GM23338 (cell line): ENCODE data around the gene PRRG1. TPM values are rescaled to one million over a fixed set of nuclear protein-coding genes. Genes with fewer than 3 reads are reported as not detected.

ENCODE experiments used
- ATAC-seq: fragments of 200-7000 bp; cut with Tn5 transposase; 3 replicates; pipeline ENCODE4 v1.9.1; 2020
- DNase-seq: peaks from one replicate; pipeline ENCODE4 v3.0.0-alpha.2; 2015; ENCODE audit warnings: low spot score
- H2AFZ ChIP-seq: fragments of 200-600 bp; sonication (generic); 2 replicates; pipeline ENCODE4 v1.8.0; 2016; ENCODE audit warnings: antibody characterized with exemption, mild to moderate bottlenecking, moderate library complexity
- H3F3A ChIP-seq: fragments of 200-600 bp; sonication (generic); replicated peaks from 2 replicates; pipeline ENCODE4 v1.8.0; 2017; ENCODE audit warnings: antibody characterized with exemption, mixed run types, low read depth
- H3K27ac ChIP-seq: fragments of 200-600 bp; sonication (generic); 2 replicates; pipeline ENCODE4 v1.6.1; 2016; ENCODE audit warnings: low read depth
- H3K27me3 ChIP-seq: fragments of 200-600 bp; sonication (generic); 2 replicates; pipeline ENCODE4 v1.8.0; 2016; ENCODE audit warnings: mild to moderate bottlenecking, mixed run types, moderate library complexity; ENCODE audit not compliant: insufficient read depth
- H3K36me3 ChIP-seq: fragments of 200-600 bp; sonication (generic); 2 replicates; pipeline ENCODE4 v1.8.0; 2016; ENCODE audit warnings: mild to moderate bottlenecking; ENCODE audit not compliant: insufficient read depth
- H3K4me1 ChIP-seq: fragments of 200-600 bp; sonication (generic); 2 replicates; pipeline ENCODE4 v1.8.0; 2016; ENCODE audit warnings: mild to moderate bottlenecking, moderate library complexity; ENCODE audit not compliant: insufficient read depth
- H3K4me2 ChIP-seq: fragments of 200-600 bp; sonication (generic); 2 replicates; pipeline ENCODE4 v1.7.1; 2017; ENCODE audit warnings: mixed run types
- H3K4me3 ChIP-seq: fragments of 200-600 bp; sonication (generic); 2 replicates; pipeline ENCODE4 v1.6.1; 2016; ENCODE audit warnings: mixed run types
- H3K79me2 ChIP-seq: fragments of 200-600 bp; sonication (generic); replicated peaks from 2 replicates; pipeline ENCODE4 v1.8.0; 2017; ENCODE audit warnings: mild to moderate bottlenecking; ENCODE audit not compliant: insufficient read depth
- H3K9me2 ChIP-seq: fragments of 200-600 bp; sonication (generic); 2 replicates; pipeline ENCODE4 v1.8.0; 2017; ENCODE audit not compliant: insufficient read depth
- H4K20me1 ChIP-seq: fragments of 200-600 bp; sonication (generic); replicated peaks from 2 replicates; pipeline ENCODE4 v1.8.0; 2017; ENCODE audit warnings: mild to moderate bottlenecking; ENCODE audit not compliant: insufficient read depth
- H3K27ac Mint-ChIP-seq: 2 replicates; pipeline ENCODE4 v1.8.0; 2020; ENCODE audit warnings: inconsistent platforms, mild to moderate bottlenecking, moderate library complexity, mixed read lengths
- H3K27me3 Mint-ChIP-seq: 3 replicates; pipeline ENCODE4 v1.8.0; 2022; ENCODE audit warnings: low read depth, mild to moderate bottlenecking, moderate library complexity, mixed read lengths, inconsistent platforms; ENCODE audit not compliant: insufficient read depth, poor library complexity
- H3K36me3 Mint-ChIP-seq: 3 replicates; pipeline ENCODE4 v1.8.0; 2021; ENCODE audit warnings: low read depth, mild to moderate bottlenecking, inconsistent platforms, moderate library complexity, mixed read lengths
- H3K4me1 Mint-ChIP-seq: 3 replicates; pipeline ENCODE4 v1.8.0; 2020; ENCODE audit warnings: mild to moderate bottlenecking, inconsistent platforms, mixed read lengths
- H3K4me3 Mint-ChIP-seq: 3 replicates; pipeline ENCODE4 v1.8.0; 2021; ENCODE audit warnings: moderate library complexity, mild to moderate bottlenecking, inconsistent platforms, mixed read lengths
- H3K9me3 Mint-ChIP-seq: 3 replicates; pipeline ENCODE4 v1.8.0; 2020; ENCODE audit warnings: moderate library complexity, mild to moderate bottlenecking, inconsistent platforms, mixed read lengths
- EZH2phosphoT487 ChIP-seq: fragments of 200-600 bp; sonication (generic); IDR thresholded peaks from one replicate; pipeline ENCODE4 v1.8.1; 2018; ENCODE audit warnings: antibody characterized with exemption; ENCODE audit not compliant: unreplicated experiment
- JUNB ChIP-seq: IDR thresholded peaks from one replicate; pipeline ENCODE4 v1.6.1; 2016; ENCODE audit warnings: antibody characterized with exemption; ENCODE audit not compliant: unreplicated experiment
- POLR2AphosphoS5 ChIP-seq: IDR thresholded peaks from 2 replicates; pipeline ENCODE4 v1.6.1; 2016; ENCODE audit warnings: antibody characterized with exemption, low read depth
- STAT1 ChIP-seq: IDR thresholded peaks from one replicate; pipeline ENCODE4 v1.6.1; 2016; ENCODE audit warnings: antibody characterized with exemption; ENCODE audit not compliant: unreplicated experiment
- ZNF331 ChIP-seq: fragments of 250-450 bp; sonication (Bioruptor Pico); IDR thresholded peaks from 2 replicates; pipeline ENCODE4 v1.5.0; 2020; ENCODE audit warnings: low read depth, mild to moderate bottlenecking, moderate library complexity
- polyA plus RNA-seq: library from polyadenylated mRNA; unstranded; fragments of >200 nt; fragmentation: Nextera tagmentation; extraction: Ambion mirVana; gene quantifications from 2 replicates; pipeline ENCODE4 v1.2.1, GENCODE V29; 2016
- total RNA-seq: library from RNA; depleted of rRNA; stranded (reverse); fragments of >200 nt; shearing (Covaris generic); gene quantifications from 2 replicates; pipeline ENCODE4 v1.2.3, GENCODE V29; 2014
- TF ChIP-seq, protein P1 (sequence below): fragments of 250-450 bp; sonication (Bioruptor Pico); IDR thresholded peaks from 2 replicates; pipeline ENCODE4 v1.5.0; 2020; ENCODE audit warnings: mild to moderate bottlenecking, moderate library complexity
- TF ChIP-seq, protein P2 (sequence below), 2 experiments: fragments of 200-600 bp in 1 of 2; sonication (generic) in 1 of 2; conservative IDR thresholded peaks; 2 replicates each; pipeline versions ENCODE4 v1.5.1 to v1.6.1; 2016 to 2017; ENCODE audit warnings: antibody characterized with exemption in 2 of 2, low read depth in 2 of 2, mild to moderate bottlenecking in 2 of 2, moderate library complexity in 1 of 2

The PRRG1 gene
- total and polyA plus RNA-seq, 2 experiments from 2014 or later = 3.8 to 10.8 TPM

DNA sequence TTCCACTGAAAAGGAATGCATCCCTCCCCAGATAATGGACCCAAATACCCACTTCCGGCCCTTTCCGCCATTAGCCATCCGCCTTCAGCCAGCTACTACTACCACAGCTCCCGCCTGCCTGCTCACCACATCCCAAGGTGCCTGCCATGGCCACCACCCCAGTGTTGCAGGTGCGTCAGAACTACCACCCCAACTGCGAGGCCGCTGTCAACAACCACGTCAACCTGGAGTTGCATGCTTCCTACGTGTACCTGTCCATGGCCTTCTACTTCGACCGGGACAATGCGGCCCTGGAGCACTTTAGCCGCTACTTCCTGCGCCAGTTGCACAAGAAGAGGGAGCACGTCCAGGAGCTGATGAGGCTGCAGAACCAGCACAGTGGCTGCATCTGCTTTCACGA is 92.2 kb downstream of the PRRG1 start (continued):
- TF ChIP-seq, protein P1, sequence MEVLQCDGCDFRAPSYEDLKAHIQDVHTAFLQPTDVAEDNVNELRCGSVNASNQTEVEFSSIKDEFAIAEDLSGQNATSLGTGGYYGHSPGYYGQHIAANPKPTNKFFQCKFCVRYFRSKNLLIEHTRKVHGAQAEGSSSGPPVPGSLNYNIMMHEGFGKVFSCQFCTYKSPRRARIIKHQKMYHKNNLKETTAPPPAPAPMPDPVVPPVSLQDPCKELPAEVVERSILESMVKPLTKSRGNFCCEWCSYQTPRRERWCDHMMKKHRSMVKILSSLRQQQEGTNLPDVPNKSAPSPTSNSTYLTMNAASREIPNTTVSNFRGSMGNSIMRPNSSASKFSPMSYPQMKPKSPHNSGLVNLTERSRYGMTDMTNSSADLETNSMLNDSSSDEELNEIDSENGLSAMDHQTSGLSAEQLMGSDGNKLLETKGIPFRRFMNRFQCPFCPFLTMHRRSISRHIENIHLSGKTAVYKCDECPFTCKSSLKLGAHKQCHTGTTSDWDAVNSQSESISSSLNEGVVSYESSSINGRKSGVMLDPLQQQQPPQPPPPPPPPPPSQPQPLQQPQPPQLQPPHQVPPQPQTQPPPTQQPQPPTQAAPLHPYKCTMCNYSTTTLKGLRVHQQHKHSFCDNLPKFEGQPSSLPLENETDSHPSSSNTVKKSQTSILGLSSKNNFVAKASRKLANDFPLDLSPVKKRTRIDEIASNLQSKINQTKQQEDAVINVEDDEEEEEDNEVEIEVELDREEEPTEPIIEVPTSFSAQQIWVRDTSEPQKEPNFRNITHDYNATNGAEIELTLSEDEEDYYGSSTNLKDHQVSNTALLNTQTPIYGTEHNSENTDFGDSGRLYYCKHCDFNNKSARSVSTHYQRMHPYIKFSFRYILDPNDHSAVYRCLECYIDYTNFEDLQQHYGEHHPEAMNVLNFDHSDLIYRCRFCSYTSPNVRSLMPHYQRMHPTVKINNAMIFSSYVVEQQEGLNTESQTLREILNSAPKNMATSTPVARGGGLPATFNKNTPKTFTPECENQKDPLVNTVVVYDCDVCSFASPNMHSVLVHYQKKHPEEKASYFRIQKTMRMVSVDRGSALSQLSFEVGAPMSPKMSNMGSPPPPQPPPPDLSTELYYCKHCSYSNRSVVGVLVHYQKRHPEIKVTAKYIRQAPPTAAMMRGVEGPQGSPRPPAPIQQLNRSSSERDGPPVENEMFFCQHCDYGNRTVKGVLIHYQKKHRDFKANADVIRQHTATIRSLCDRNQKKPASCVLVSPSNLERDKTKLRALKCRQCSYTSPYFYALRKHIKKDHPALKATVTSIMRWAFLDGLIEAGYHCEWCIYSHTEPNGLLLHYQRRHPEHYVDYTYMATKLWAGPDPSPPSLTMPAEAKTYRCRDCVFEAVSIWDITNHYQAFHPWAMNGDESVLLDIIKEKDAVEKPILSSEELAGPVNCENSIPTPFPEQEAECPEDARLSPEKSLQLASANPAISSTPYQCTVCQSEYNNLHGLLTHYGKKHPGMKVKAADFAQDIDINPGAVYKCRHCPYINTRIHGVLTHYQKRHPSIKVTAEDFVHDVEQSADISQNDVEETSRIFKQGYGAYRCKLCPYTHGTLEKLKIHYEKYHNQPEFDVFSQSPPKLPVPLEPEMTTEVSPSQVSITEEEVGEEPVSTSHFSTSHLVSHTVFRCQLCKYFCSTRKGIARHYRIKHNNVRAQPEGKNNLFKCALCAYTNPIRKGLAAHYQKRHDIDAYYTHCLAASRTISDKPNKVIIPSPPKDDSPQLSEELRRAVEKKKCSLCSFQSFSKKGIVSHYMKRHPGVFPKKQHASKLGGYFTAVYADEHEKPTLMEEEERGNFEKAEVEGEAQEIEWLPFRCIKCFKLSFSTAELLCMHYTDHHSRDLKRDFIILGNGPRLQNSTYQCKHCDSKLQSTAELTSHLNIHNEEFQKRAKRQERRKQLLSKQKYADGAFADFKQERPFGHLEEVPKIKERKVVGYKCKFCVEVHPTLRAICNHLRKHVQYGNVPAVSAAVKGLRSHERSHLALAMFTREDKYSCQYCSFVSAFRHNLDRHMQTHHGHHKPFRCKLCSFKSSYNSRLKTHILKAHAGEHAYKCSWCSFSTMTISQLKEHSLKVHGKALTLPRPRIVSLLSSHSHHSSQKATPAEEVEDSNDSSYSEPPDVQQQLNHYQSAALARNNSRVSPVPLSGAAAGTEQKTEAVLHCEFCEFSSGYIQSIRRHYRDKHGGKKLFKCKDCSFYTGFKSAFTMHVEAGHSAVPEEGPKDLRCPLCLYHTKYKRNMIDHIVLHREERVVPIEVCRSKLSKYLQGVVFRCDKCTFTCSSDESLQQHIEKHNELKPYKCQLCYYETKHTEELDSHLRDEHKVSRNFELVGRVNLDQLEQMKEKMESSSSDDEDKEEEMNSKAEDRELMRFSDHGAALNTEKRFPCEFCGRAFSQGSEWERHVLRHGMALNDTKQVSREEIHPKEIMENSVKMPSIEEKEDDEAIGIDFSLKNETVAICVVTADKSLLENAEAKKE (CRISPR knock-in tag) = no peak
- TF ChIP-seq, protein P2, sequence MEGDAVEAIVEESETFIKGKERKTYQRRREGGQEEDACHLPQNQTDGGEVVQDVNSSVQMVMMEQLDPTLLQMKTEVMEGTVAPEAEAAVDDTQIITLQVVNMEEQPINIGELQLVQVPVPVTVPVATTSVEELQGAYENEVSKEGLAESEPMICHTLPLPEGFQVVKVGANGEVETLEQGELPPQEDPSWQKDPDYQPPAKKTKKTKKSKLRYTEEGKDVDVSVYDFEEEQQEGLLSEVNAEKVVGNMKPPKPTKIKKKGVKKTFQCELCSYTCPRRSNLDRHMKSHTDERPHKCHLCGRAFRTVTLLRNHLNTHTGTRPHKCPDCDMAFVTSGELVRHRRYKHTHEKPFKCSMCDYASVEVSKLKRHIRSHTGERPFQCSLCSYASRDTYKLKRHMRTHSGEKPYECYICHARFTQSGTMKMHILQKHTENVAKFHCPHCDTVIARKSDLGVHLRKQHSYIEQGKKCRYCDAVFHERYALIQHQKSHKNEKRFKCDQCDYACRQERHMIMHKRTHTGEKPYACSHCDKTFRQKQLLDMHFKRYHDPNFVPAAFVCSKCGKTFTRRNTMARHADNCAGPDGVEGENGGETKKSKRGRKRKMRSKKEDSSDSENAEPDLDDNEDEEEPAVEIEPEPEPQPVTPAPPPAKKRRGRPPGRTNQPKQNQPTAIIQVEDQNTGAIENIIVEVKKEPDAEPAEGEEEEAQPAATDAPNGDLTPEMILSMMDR (conservative IDR thresholded peaks at IDR 0.05; ENCODE audit: low read depth in 2 of 2) = no peak
- TF ChIP-seq ZNF331 (CRISPR knock-in tag) = no peak

DNA sequence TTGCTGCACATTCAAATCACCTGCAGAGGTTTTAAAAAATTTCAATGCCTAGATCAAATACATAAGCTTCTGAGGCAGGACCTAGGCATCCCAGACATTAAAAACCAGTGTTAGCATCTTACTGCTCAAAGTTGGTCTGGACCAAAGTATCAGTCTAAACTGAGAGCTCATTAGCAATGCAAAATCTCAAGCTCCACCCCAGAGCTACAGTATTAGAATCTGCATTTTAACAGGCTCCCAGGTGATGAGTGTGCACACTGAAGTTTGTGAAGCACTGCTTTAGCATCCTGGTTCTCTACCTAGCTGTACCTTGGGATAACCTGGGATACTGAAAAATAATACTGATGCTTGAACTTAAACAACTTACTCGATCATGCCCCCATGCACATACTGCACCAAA is 96.0 kb downstream of the PRRG1 start:
- no peaks in the 10 kb centered on the region for H3K27me3 Mint-ChIP-seq
- Histone ChIP-seq H3K27me3 (no peaks in the 10 kb centered on the region), H3K4me1 (no peaks in the 10 kb centered on the region), H3K79me2 (no peaks in the 10 kb centered on the region), H3F3A (no peaks in the 10 kb centered on the region), H3K27ac (no peak overlapping the region), H3K4me3 (no peak overlapping the region), H3K36me3 (no peaks in the 10 kb centered on the region), H3K9me2 (no peaks in the 10 kb centered on the region), H3K4me2 (no peak overlapping the region), H2AFZ (no peak overlapping the region), H4K20me1 (no peaks in the 10 kb centered on the region)
- ATAC-seq (no peak), DNase-seq (no peak)
- H3K9me3 Mint-ChIP-seq = no peaks in the 10 kb centered on the region
- peaks cover 10% of the 10 kb centered on the region; the same call in 2 of the 3 replicates for H3K36me3 Mint-ChIP-seq
- H3K27ac Mint-ChIP-seq = no peak overlapping the region
- H3K4me1 Mint-ChIP-seq = peaks cover 5% of the 10 kb centered on the region; the same call in 2 of the 3 replicates
- no peak overlapping the region for H3K4me3 Mint-ChIP-seq
- TF ChIP-seq EZH2phosphoT487 (no peak), POLR2AphosphoS5 (no peak), ZNF331 (CRISPR knock-in tag) (no peak), STAT1 (no peak), JUNB (no peak)
- TF ChIP-seq, protein P1 (CRISPR knock-in tag) = no peak
